ENCODE results near the gene TBL1X. TPM values are rescaled to one million over a fixed set of nuclear protein-coding genes. Genes with fewer than 3 reads are reported as not detected.

Gene TBL1X
- total and polyA plus RNA-seq, 2 of the 13 experiments (the other 11 are each of a cell fraction or from before 2014, with no cell fraction given), result 17.6 to 19.9 TPM

- TF ChIP-seq SALL1 (CRISPR knock-in tag; IDR thresholded peaks at IDR 0.05), result peak; percentile 42; the same call in 1 of the 2 replicates
- no peak for TF ChIP-seq SALL2 (CRISPR knock-in tag; IDR thresholded peaks at IDR 0.05)
- TF ChIP-seq HHEX (CRISPR knock-in tag; IDR thresholded peaks at IDR 0.05), result no peak
- TF ChIP-seq SP1 (IDR thresholded peaks at IDR 0.05), result no peak
- TF ChIP-seq SP1 (CRISPR knock-in tag; IDR thresholded peaks at IDR 0.05), result no peak
- TF ChIP-seq THAP7 (CRISPR knock-in tag; IDR thresholded peaks at IDR 0.05), result no peak
- TF ChIP-seq, protein P1, sequence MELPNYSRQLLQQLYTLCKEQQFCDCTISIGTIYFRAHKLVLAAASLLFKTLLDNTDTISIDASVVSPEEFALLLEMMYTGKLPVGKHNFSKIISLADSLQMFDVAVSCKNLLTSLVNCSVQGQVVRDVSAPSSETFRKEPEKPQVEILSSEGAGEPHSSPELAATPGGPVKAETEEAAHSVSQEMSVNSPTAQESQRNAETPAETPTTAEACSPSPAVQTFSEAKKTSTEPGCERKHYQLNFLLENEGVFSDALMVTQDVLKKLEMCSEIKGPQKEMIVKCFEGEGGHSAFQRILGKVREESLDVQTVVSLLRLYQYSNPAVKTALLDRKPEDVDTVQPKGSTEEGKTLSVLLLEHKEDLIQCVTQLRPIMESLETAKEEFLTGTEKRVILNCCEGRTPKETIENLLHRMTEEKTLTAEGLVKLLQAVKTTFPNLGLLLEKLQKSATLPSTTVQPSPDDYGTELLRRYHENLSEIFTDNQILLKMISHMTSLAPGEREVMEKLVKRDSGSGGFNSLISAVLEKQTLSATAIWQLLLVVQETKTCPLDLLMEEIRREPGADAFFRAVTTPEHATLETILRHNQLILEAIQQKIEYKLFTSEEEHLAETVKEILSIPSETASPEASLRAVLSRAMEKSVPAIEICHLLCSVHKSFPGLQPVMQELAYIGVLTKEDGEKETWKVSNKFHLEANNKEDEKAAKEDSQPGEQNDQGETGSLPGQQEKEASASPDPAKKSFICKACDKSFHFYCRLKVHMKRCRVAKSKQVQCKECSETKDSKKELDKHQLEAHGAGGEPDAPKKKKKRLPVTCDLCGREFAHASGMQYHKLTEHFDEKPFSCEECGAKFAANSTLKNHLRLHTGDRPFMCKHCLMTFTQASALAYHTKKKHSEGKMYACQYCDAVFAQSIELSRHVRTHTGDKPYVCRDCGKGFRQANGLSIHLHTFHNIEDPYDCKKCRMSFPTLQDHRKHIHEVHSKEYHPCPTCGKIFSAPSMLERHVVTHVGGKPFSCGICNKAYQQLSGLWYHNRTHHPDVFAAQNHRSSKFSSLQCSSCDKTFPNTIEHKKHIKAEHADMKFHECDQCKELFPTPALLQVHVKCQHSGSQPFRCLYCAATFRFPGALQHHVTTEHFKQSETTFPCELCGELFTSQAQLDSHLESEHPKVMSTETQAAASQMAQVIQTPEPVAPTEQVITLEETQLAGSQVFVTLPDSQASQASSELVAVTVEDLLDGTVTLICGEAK (IDR thresholded peaks at IDR 0.05), result no peak
- TF ChIP-seq, protein P1 (CRISPR knock-in tag; IDR thresholded peaks at IDR 0.05), result no peak
- TF ChIP-seq NCOR1 (IDR thresholded peaks at IDR 0.05; ENCODE audit: borderline replicate concordance, low read length), result peak; percentile 52; the same call in 1 of the 2 replicates
- TF ChIP-seq AKAP8 (CRISPR knock-in tag; IDR thresholded peaks at IDR 0.05), result no peak
- peak; percentile 69 for TF ChIP-seq ZNF652 (CRISPR knock-in tag; IDR thresholded peaks at IDR 0.05; ENCODE audit: borderline replicate concordance, low read depth)
- TF ChIP-seq SAP130 (CRISPR knock-in tag; IDR thresholded peaks at IDR 0.05; ENCODE audit: low read depth), result peak; percentile 36; the same call in 1 of the 2 replicates
- 0 out of 2 replicates have a peak, but pooled peaks have one; percentile 20 for TF ChIP-seq PHF21A (CRISPR knock-in tag; IDR thresholded peaks at IDR 0.05)
- TF ChIP-seq KDM1A (CRISPR knock-in tag; IDR thresholded peaks at IDR 0.05), result no peak
- TF ChIP-seq NFIC (IDR thresholded peaks at IDR 0.05; ENCODE audit: low read length), result 0 out of 2 replicates have a peak, but pooled peaks have one; percentile 28
- TF ChIP-seq FOXJ3 (CRISPR knock-in tag; IDR thresholded peaks at IDR 0.05; ENCODE audit: borderline replicate concordance), result no peak
- no peak for TF ChIP-seq ARNT (IDR thresholded peaks at IDR 0.05)
- TF ChIP-seq PHF20 (CRISPR knock-in tag; IDR thresholded peaks at IDR 0.05), result no peak
- TF ChIP-seq, protein P2, sequence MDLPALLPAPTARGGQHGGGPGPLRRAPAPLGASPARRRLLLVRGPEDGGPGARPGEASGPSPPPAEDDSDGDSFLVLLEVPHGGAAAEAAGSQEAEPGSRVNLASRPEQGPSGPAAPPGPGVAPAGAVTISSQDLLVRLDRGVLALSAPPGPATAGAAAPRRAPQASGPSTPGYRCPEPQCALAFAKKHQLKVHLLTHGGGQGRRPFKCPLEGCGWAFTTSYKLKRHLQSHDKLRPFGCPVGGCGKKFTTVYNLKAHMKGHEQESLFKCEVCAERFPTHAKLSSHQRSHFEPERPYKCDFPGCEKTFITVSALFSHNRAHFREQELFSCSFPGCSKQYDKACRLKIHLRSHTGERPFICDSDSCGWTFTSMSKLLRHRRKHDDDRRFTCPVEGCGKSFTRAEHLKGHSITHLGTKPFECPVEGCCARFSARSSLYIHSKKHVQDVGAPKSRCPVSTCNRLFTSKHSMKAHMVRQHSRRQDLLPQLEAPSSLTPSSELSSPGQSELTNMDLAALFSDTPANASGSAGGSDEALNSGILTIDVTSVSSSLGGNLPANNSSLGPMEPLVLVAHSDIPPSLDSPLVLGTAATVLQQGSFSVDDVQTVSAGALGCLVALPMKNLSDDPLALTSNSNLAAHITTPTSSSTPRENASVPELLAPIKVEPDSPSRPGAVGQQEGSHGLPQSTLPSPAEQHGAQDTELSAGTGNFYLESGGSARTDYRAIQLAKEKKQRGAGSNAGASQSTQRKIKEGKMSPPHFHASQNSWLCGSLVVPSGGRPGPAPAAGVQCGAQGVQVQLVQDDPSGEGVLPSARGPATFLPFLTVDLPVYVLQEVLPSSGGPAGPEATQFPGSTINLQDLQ (CRISPR knock-in tag; IDR thresholded peaks at IDR 0.05), result no peak
- TF ChIP-seq RCOR2 (CRISPR knock-in tag; IDR thresholded peaks at IDR 0.05), result no peak
- no peak for TF ChIP-seq SIN3A (IDR thresholded peaks at IDR 0.05; ENCODE audit: borderline replicate concordance, low read depth, low read length)
Measured at GRCh38 chrX:9557521-9557920, 92.7 kb downstream of the TBL1X start (continued).
